Activated CD4-positive, alpha-beta T cell treated with anti-CD3 and anti-CD28 coated beads, Interleukin-2, amount 10 ng/mL, durations not matched to agents 24 days and 14 days (primary cell): ENCODE data around the gene STIL. TPM values are rescaled to one million over a fixed set of nuclear protein-coding genes. Genes with fewer than 3 reads are reported as not detected.
"Not testable (repeated sequence)": the region's sequence is repeated elsewhere in the genome, so short reads cannot be mapped to it uniquely, and the experiment has no call there.

ENCODE experiments used
- DNase-seq: peaks from one replicate; pipeline ENCODE4 v3.0.0; 2022
- H3K27ac Mint-ChIP-seq: one replicate; pipeline ENCODE4 v1.8.0; 2022; ENCODE audit warnings: mild to moderate bottlenecking, mixed read lengths
- H3K27me3 Mint-ChIP-seq: one replicate; pipeline ENCODE4 v1.8.0; 2022; ENCODE audit warnings: mixed read lengths
- H3K36me3 Mint-ChIP-seq: one replicate; pipeline ENCODE4 v1.8.0; 2022; ENCODE audit warnings: low read depth, mild to moderate bottlenecking, mixed read lengths
- H3K4me1 Mint-ChIP-seq: one replicate; pipeline ENCODE4 v1.8.0; 2021; ENCODE audit warnings: mixed read lengths
- H3K4me3 Mint-ChIP-seq: one replicate; pipeline ENCODE4 v1.8.0; 2022; ENCODE audit warnings: mild to moderate bottlenecking, moderate library complexity, mixed read lengths
- H3K9me3 Mint-ChIP-seq: one replicate; pipeline ENCODE4 v1.8.0; 2021; ENCODE audit warnings: mixed read lengths
- intact Hi-C: fragments of 100-400 bp; cut with micrococcal nuclease; formaldehyde crosslinking; loops from one replicate; pipeline ENCODE4 v1.15.1; 2023
- total RNA-seq: library from RNA; stranded (reverse); gene quantifications from 2 replicates; pipeline ENCODE4 v1.2.3, GENCODE V29; 2022

Gene STIL
- total RNA-seq, 1 donor from 2014 or later: 28.0 TPM

- intact Hi-C loops, H3K9me3 Mint-ChIP-seq, DNase-seq, H3K4me3 Mint-ChIP-seq, H3K27me3 Mint-ChIP-seq, H3K4me1 Mint-ChIP-seq, H3K27ac Mint-ChIP-seq: not testable (repeated sequence)
- peaks cover 27% of the 10 kb centered on the region for H3K36me3 Mint-ChIP-seq
These were observed 19.1 kb downstream of the STIL start for GRCh38 chr1:47294863-47295262.

- intact Hi-C loops: loop anchor here (2.0 kb wide), 1 partner anchor 63 kb away; no protein-coding TSS in a partner anchor
- DNase-seq, H3K27ac Mint-ChIP-seq, H3K9me3 Mint-ChIP-seq, H3K27me3 Mint-ChIP-seq, H3K4me1 Mint-ChIP-seq, H3K4me3 Mint-ChIP-seq: not testable (repeated sequence)
- H3K36me3 Mint-ChIP-seq: peaks cover 26% of the 10 kb centered on the region
These were observed 25.8 kb downstream of the STIL start for GRCh38 chr1:47288116-47288515.

- no peak overlapping the region for H3K4me3 Mint-ChIP-seq
- H3K9me3 Mint-ChIP-seq: no peaks in the 10 kb centered on the region
- no peak overlapping the region for H3K27ac Mint-ChIP-seq
- H3K4me1 Mint-ChIP-seq: peaks cover 13% of the 10 kb centered on the region
- intact Hi-C loops: no loop called here
- H3K27me3 Mint-ChIP-seq: no peaks in the 10 kb centered on the region
- DNase-seq: no peak
- peaks cover 40% of the 10 kb centered on the region for H3K36me3 Mint-ChIP-seq
These were observed 33.8 kb downstream of the STIL start for GRCh38 chr1:47280142-47280541.

GRCh38 chr1:47276850-47277249, 37.1 kb downstream of the STIL start:
- Mint-ChIP-seq H3K4me3 (no peak overlapping the region), H3K36me3 (peaks cover 36% of the 10 kb centered on the region), H3K9me3 (no peaks in the 10 kb centered on the region), H3K27ac (no peak overlapping the region), H3K27me3 (no peaks in the 10 kb centered on the region), H3K4me1 (peaks cover 19% of the 10 kb centered on the region)
- DNase-seq: no peak
- intact Hi-C loops: no loop called here

GRCh38 chr1:47275811-47276210, 38.1 kb downstream of the STIL start:
- DNase-seq, intact Hi-C loops, H3K9me3 Mint-ChIP-seq, H3K27me3 Mint-ChIP-seq, H3K4me3 Mint-ChIP-seq, H3K27ac Mint-ChIP-seq: not testable (repeated sequence)
- Mint-ChIP-seq H3K36me3 (peaks cover 38% of the 10 kb centered on the region), H3K4me1 (peaks cover 19% of the 10 kb centered on the region)

- DNase-seq, H3K4me3 Mint-ChIP-seq, H3K27me3 Mint-ChIP-seq, intact Hi-C loops, H3K9me3 Mint-ChIP-seq, H3K27ac Mint-ChIP-seq, H3K4me1 Mint-ChIP-seq: not testable (repeated sequence)
- peaks cover 40% of the 10 kb centered on the region for H3K36me3 Mint-ChIP-seq
These were observed 48.4 kb downstream of the STIL start for GRCh38 chr1:47265529-47265928.

GRCh38 chr1:47262787-47263413, 51.0 kb downstream of the STIL start:
- peak; percentile 85 for DNase-seq
- no peak overlapping the region for H3K4me3 Mint-ChIP-seq
- no peak overlapping the region for H3K27ac Mint-ChIP-seq
- no peaks in the 10 kb centered on the region for H3K27me3 Mint-ChIP-seq
- H3K9me3 Mint-ChIP-seq: no peaks in the 10 kb centered on the region
- intact Hi-C loops: loop anchor here (1.0 kb wide), 1 partner anchor 70 kb away; no protein-coding TSS in a partner anchor
- peaks cover 39% of the 10 kb centered on the region for H3K36me3 Mint-ChIP-seq
- H3K4me1 Mint-ChIP-seq: peaks cover 2% of the 10 kb centered on the region

- DNase-seq: no peak
- Mint-ChIP-seq H3K27ac (no peak overlapping the region), H3K27me3 (no peaks in the 10 kb centered on the region), H3K4me1 (no peaks in the 10 kb centered on the region), H3K4me3 (no peak overlapping the region), H3K36me3 (peaks cover 32% of the 10 kb centered on the region), H3K9me3 (no peaks in the 10 kb centered on the region)
- intact Hi-C loops: no loop called here
These were observed 56.7 kb downstream of the STIL start for GRCh38 chr1:47257224-47257623.

GRCh38 chr1:47252795-47253194, 61.2 kb downstream of the STIL start:
- H3K27me3 Mint-ChIP-seq: no peaks in the 10 kb centered on the region
- no peaks in the 10 kb centered on the region for H3K4me1 Mint-ChIP-seq
- H3K36me3 Mint-ChIP-seq: peaks cover 29% of the 10 kb centered on the region
- H3K9me3 Mint-ChIP-seq: no peaks in the 10 kb centered on the region
- DNase-seq: no peak
- H3K4me3 Mint-ChIP-seq: no peak overlapping the region
- intact Hi-C loops: no loop called here
- no peak overlapping the region for H3K27ac Mint-ChIP-seq

GRCh38 chr1:47252369-47252768, 61.6 kb downstream of the STIL start:
- no peaks in the 10 kb centered on the region for H3K9me3 Mint-ChIP-seq
- no peaks in the 10 kb centered on the region for H3K4me1 Mint-ChIP-seq
- no peak overlapping the region for H3K4me3 Mint-ChIP-seq

GRCh38 chr1:47249755-47250154, 64.2 kb downstream of the STIL start:
- peaks cover 20% of the 10 kb centered on the region for H3K36me3 Mint-ChIP-seq
- intact Hi-C loops: no loop called here
- DNase-seq: no peak
- no peak overlapping the region for H3K4me3 Mint-ChIP-seq
- H3K27ac Mint-ChIP-seq: no peak overlapping the region
- no peaks in the 10 kb centered on the region for H3K9me3 Mint-ChIP-seq
- H3K4me1 Mint-ChIP-seq: no peaks in the 10 kb centered on the region
- peaks cover 10% of the 10 kb centered on the region for H3K27me3 Mint-ChIP-seq

More at GRCh38 chr1:47252369-47252768, 61.6 kb downstream of the STIL start:
- intact Hi-C loops: no loop called here
- DNase-seq: no peak
- H3K27me3 Mint-ChIP-seq: no peaks in the 10 kb centered on the region
- H3K27ac Mint-ChIP-seq: no peak overlapping the region
- H3K36me3 Mint-ChIP-seq: peaks cover 26% of the 10 kb centered on the region

GRCh38 chr1:47244339-47244862, 69.5 kb downstream of the STIL start:
- Mint-ChIP-seq H3K27me3 (peaks cover 32% of the 10 kb centered on the region), H3K4me3 (no peak overlapping the region), H3K9me3 (no peaks in the 10 kb centered on the region), H3K36me3 (peaks cover 4% of the 10 kb centered on the region), H3K4me1 (peaks cover 3% of the 10 kb centered on the region), H3K27ac (no peak overlapping the region)
- intact Hi-C loops: no loop called here
- DNase-seq: no peak

GRCh38 chr1:47243910-47244309, 70.0 kb downstream of the STIL start:
- no peak overlapping the region for H3K4me3 Mint-ChIP-seq
- no peaks in the 10 kb centered on the region for H3K9me3 Mint-ChIP-seq
- H3K36me3 Mint-ChIP-seq: peaks cover 1% of the 10 kb centered on the region
- peaks cover 8% of the 10 kb centered on the region for H3K4me1 Mint-ChIP-seq
- H3K27me3 Mint-ChIP-seq: peaks cover 35% of the 10 kb centered on the region
- H3K27ac Mint-ChIP-seq: no peak overlapping the region
- no peak for DNase-seq
- intact Hi-C loops: no loop called here

GRCh38 chr1:47241114-47242113, 72.5 kb downstream of the STIL start:
- Mint-ChIP-seq H3K4me3 (no peak overlapping the region), H3K27ac (no peak overlapping the region), H3K36me3 (no peaks in the 10 kb centered on the region), H3K9me3 (no peaks in the 10 kb centered on the region), H3K4me1 (peaks cover 10% of the 10 kb centered on the region), H3K27me3 (peaks cover 47% of the 10 kb centered on the region)
- DNase-seq: no peak
- intact Hi-C loops: no loop called here
